Measurements from ENCODE around the gene NPM1.

DNA sequence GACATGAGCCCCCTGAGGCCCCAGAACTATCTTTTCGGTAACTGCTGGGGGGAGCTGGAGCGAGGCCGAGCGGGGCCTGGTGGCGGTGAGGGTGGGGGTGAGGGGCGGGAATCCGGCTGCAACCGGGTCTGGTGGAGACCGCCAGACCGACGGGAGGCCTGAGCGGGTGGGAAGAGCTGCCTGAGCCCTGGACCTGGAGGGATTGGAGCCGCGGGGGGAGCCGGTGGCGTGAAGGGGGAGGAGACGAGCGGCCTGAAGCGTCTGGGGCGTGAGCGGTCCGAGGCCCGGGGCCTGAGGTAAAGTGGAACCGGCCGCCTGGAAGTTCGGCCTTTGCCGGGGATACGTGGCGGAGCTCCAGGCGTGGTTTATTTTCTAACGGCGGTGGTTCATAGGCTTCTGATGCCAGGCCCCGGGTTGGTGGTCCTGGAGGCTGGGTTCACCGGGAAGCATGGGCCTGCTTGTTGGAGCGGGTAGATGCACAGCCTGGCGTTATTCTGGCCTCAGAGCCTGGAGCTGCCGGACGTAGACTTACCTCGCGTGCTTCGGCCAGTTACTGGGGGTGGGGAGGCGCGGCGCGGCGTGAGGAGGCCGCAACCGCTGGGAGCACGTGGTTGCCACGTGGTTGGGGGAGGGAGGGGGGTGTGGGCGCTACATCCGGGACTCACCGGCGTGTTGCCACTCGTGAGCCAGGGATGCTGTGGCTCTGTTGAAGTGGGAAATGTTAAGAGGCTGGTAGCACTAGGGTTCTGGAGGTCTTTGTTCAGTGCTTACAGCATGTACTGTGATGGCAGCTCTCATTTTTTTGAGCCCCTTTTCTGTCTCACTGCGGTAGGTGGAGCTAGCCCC, 544 bp downstream of the NPM1 start:
- TF ChIP-seq ZNF214 (tag by site-specific recombination; IDR thresholded peaks at IDR 0.05; ENCODE audit: borderline replicate concordance) (no peak), ZBTB7A (tag by site-specific recombination; IDR thresholded peaks at IDR 0.05; ENCODE audit: low read depth) (no peak; the same call in 1 of the 2 replicates), ZNF571 (tag by site-specific recombination; IDR thresholded peaks at IDR 0.05) (no peak), ZFP3 (tag by site-specific recombination; IDR thresholded peaks at IDR 0.05; ENCODE audit: low read depth) (no peak), ZNF544 (tag by site-specific recombination; IDR thresholded peaks at IDR 0.05) (no peak), YY2 (tag by site-specific recombination; IDR thresholded peaks at IDR 0.05) (no peak), SP2 (tag by site-specific recombination; IDR thresholded peaks at IDR 0.05) (peak; percentile 40), ZFP37 (tag by site-specific recombination; IDR thresholded peaks at IDR 0.05) (peak; percentile 78; the same call in 1 of the 2 replicates)
- TF ChIP-seq, protein P1, sequence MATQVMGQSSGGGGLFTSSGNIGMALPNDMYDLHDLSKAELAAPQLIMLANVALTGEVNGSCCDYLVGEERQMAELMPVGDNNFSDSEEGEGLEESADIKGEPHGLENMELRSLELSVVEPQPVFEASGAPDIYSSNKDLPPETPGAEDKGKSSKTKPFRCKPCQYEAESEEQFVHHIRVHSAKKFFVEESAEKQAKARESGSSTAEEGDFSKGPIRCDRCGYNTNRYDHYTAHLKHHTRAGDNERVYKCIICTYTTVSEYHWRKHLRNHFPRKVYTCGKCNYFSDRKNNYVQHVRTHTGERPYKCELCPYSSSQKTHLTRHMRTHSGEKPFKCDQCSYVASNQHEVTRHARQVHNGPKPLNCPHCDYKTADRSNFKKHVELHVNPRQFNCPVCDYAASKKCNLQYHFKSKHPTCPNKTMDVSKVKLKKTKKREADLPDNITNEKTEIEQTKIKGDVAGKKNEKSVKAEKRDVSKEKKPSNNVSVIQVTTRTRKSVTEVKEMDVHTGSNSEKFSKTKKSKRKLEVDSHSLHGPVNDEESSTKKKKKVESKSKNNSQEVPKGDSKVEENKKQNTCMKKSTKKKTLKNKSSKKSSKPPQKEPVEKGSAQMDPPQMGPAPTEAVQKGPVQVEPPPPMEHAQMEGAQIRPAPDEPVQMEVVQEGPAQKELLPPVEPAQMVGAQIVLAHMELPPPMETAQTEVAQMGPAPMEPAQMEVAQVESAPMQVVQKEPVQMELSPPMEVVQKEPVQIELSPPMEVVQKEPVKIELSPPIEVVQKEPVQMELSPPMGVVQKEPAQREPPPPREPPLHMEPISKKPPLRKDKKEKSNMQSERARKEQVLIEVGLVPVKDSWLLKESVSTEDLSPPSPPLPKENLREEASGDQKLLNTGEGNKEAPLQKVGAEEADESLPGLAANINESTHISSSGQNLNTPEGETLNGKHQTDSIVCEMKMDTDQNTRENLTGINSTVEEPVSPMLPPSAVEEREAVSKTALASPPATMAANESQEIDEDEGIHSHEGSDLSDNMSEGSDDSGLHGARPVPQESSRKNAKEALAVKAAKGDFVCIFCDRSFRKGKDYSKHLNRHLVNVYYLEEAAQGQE (tag by site-specific recombination; IDR thresholded peaks at IDR 0.05), result no peak
- TF ChIP-seq, protein P2, sequence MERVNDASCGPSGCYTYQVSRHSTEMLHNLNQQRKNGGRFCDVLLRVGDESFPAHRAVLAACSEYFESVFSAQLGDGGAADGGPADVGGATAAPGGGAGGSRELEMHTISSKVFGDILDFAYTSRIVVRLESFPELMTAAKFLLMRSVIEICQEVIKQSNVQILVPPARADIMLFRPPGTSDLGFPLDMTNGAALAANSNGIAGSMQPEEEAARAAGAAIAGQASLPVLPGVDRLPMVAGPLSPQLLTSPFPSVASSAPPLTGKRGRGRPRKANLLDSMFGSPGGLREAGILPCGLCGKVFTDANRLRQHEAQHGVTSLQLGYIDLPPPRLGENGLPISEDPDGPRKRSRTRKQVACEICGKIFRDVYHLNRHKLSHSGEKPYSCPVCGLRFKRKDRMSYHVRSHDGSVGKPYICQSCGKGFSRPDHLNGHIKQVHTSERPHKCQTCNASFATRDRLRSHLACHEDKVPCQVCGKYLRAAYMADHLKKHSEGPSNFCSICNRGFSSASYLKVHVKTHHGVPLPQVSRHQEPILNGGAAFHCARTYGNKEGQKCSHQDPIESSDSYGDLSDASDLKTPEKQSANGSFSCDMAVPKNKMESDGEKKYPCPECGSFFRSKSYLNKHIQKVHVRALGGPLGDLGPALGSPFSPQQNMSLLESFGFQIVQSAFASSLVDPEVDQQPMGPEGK (tag by site-specific recombination; IDR thresholded peaks at IDR 0.05), result peak; percentile 77
- TF ChIP-seq, protein P3, sequence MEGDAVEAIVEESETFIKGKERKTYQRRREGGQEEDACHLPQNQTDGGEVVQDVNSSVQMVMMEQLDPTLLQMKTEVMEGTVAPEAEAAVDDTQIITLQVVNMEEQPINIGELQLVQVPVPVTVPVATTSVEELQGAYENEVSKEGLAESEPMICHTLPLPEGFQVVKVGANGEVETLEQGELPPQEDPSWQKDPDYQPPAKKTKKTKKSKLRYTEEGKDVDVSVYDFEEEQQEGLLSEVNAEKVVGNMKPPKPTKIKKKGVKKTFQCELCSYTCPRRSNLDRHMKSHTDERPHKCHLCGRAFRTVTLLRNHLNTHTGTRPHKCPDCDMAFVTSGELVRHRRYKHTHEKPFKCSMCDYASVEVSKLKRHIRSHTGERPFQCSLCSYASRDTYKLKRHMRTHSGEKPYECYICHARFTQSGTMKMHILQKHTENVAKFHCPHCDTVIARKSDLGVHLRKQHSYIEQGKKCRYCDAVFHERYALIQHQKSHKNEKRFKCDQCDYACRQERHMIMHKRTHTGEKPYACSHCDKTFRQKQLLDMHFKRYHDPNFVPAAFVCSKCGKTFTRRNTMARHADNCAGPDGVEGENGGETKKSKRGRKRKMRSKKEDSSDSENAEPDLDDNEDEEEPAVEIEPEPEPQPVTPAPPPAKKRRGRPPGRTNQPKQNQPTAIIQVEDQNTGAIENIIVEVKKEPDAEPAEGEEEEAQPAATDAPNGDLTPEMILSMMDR (tag by site-specific recombination; IDR thresholded peaks at IDR 0.05), result peak; percentile 46; the same call in 1 of the 2 replicates
- TF ChIP-seq, protein P4, sequence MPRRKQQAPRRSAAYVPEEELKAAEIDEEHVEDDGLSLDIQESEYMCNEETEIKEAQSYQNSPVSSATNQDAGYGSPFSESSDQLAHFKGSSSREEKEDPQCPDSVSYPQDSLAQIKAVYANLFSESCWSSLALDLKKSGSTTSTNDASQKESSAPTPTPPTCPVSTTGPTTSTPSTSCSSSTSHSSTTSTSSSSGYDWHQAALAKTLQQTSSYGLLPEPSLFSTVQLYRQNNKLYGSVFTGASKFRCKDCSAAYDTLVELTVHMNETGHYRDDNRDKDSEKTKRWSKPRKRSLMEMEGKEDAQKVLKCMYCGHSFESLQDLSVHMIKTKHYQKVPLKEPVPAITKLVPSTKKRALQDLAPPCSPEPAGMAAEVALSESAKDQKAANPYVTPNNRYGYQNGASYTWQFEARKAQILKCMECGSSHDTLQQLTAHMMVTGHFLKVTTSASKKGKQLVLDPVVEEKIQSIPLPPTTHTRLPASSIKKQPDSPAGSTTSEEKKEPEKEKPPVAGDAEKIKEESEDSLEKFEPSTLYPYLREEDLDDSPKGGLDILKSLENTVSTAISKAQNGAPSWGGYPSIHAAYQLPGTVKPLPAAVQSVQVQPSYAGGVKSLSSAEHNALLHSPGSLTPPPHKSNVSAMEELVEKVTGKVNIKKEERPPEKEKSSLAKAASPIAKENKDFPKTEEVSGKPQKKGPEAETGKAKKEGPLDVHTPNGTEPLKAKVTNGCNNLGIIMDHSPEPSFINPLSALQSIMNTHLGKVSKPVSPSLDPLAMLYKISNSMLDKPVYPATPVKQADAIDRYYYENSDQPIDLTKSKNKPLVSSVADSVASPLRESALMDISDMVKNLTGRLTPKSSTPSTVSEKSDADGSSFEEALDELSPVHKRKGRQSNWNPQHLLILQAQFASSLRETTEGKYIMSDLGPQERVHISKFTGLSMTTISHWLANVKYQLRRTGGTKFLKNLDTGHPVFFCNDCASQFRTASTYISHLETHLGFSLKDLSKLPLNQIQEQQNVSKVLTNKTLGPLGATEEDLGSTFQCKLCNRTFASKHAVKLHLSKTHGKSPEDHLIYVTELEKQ (tag by site-specific recombination; IDR thresholded peaks at IDR 0.05; ENCODE audit: borderline replicate concordance), result no peak
